T-helper 1 cell (primary cell): ENCODE measurements around the gene SUCLG1.
"Not testable (repeated sequence)": the region's sequence is repeated elsewhere in the genome, so short reads cannot be mapped to it uniquely, and the experiment has no call there.

ENCODE experiments used
- DNase-seq, 5 donors: peaks; one replicate each; pipeline ENCODE4 v3.0.0-alpha.2; 2012 to 2020
- total RNA-seq, 4 donors: gene quantifications; one replicate each; lab custom pipeline; 2026; lab: John Stamatoyannopoulos, UW

Gene SUCLG1
- 35.3 to 49.1 (median 38.7) reads per million in 4 donors for total RNA-seq

DNA sequence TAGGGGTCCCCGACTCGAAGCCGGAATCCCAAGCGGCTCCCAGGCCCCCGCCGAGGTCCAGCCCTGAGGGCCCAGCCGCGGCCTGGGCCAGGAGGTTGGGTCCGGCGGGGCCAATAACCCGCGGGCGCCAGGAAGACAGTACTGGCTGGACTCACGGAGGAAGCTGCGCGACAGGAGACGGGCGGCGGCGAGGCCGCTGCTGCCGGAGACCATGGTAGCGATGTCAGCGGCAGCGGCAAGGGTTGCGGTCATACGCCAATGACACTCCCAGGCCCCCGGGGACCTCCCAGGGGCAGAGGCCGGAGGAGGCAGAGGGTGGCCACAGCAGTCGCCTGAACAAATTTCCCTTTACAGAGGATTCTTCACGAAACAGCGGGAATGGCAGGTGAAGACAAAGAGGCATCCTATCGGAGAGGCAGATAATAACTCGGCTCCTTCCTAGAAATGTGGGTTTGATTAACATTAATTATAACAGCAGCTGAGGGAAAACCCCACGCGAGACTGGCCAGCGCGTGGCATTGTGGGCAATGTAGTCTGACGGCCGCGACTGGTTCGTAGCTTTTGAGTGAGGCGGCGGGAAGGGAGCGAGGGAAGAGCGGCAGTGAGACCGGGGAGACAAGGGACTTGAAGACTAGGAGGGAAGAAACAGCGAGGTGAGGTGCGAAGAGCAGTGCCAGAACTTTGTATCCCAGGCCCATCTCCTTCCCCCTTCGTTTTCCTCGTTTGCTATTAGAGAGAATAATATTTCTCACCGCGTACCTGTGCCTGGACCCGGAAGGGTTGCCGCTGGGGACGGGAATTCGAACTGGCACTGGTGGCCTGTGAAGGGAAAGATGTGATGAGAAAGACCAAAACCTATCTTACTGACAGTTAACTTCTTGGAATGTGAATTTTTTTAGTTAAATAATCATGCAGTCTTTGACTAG, at the start of gene SUCLG1:
Gene SUCLG1, minus strand, starts transcription at position 263 of the 926 bp plus-strand sequence. Its CDS starts 11 bp downstream, at position 252.
- peak; percentile 69 to 89 (median 79) for DNase-seq

DNA sequence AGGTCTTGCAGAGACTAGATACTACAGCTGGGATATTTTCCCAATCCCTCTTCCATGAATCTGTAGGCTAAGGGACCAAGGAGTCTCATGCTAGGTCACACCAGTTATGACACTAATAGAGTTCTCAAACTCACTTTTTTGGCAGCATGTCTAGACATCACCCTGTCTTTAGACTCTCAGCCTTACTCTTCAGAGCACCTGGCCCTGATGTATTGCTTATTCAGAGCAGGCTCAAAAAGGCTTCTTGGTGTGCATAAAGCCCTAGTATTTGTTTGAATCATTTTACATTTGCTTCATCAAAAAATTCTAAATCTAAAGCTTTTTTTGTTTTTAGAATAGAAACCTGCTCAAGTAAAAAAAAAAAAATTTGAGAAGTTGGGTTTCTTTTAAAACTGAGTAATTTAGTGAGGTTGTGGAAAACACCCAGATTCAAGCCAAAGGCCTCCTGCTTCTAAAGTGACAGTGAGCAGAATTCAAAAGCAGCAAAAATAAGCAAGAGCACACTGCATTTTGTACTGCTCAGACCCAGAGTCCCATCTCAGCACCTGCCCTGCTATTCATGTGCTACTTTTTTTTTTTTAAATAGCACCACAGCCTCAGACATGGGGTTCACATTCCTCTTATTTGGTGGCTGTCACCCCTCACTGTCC, 39.2 kb upstream of the SUCLG1 start:
- DNase-seq = no peak

DNA sequence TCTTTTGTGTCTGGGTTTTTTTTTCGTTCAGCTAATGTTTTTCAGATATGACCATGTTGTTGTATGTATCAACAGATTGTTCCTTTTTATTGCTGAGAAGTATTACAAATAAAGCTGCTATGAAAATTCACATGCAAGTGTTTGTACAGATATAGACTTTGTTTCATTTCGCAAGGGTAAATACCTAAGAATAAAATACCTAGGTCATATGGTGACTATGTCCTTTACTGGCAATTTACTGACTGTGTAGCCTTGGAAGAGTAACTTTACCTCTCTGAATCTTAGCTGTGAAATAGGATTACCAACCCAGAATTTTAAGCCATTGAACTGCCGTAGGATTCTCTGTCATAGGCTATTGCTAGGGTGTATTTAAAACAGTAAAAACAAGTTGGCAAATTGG, 38.2 kb upstream of the SUCLG1 start:
- no peak for DNase-seq

DNA sequence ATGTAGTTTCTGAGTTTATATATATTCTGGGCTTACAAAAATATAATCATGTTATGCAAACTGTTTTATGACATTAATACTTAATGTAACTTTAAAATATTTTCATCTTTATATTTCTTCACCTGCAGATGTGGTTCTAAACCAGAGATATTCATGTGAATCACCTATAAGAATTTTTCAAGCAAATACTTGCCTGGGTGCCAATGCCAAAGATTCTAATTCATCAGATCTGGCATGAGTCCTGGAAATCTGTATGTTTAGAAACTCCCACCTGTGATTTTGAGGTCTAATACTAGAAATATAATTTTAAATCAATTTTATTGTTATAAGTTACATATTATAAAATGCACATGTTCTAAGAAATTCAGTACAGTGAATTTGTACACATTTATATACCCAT, 37.3 kb upstream of the SUCLG1 start:
- DNase-seq = no peak

DNA sequence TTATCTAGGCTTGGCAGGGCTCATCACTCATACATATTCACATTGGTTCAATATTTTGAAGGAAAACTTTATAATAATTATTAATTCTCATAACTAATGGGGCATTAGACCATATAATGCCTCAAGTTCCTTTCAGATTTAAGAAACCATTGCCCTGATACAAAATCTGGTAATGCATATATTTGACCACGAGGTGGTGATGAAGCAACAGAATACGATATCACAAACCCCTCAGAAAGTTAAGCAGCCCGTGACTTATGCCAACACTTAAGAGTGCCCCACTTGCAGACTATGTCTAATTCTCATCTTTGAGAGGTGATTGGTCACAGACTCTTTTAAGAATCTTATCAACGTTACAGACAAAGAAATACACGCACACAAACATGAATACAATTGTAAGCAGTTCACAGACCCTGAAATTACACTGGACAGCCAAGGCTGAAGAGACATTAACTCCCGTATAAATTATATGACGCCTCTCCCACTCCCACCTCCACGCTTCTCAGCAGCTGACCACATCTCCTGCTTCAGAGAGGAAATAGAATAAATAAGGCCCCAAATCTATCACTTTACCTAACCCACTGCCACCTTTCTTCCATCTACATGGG, 36.6 kb upstream of the SUCLG1 start:
- peak in 3 of 5 donors; percentile 25 to 69 (median 33) for DNase-seq

DNA sequence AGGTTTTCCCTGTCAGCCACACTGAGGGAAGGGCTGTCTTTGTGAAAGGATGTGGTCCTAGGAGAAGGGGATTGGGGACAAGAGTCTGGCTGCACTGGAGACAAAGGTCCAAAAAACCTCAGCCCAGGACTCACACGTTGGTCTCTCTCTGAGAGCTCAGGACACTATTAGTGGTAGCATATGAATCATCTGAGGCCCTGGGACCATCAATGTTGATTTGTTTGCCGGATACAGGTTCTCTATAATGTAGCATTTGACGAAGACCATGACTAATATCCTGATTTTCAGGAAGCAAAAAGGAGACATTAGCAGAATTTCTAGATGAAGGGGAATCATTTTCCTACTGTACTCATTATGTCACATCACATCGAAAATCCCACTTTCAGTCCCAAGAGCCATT, 35.0 kb upstream of the SUCLG1 start:
- DNase-seq = no peak

DNA sequence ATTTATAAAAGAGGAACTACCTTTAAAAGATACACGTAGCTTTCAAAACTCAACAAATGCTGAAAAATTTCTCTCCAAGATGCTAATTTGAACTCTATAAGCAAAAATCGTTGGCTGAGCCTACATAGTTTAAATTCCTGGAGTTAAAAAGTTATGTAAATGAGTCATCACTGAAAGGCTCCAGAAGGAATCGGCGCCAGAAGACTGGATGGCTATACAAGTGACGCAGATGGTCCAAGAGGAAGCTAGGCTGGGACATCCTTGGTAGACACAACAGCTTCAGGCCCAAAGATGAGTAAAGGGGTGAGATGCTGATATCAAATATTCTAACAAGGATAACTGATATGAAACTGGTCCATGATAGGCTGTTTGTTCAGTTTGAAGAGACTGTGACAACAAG, 34.4 kb upstream of the SUCLG1 start:
- no peak for DNase-seq

DNA sequence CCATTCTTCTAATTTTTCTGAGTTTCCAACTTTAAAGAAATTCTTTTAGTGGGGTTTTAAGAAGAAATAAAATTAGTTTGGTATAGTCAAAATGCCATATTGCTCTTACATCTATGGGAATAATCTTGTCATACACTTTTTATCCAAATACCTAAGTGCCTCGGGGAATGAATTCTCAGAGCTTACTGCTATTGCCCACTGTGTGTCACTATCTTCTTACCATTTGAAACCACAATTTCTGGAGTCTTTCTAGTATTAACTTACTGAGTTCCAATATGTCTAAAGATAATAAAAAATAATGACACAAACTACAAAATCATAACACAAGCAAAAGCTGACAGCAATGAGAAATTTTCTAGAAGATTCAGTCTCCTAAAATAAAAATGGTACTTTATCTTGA, 33.5 kb upstream of the SUCLG1 start:
- no peak for DNase-seq

DNA sequence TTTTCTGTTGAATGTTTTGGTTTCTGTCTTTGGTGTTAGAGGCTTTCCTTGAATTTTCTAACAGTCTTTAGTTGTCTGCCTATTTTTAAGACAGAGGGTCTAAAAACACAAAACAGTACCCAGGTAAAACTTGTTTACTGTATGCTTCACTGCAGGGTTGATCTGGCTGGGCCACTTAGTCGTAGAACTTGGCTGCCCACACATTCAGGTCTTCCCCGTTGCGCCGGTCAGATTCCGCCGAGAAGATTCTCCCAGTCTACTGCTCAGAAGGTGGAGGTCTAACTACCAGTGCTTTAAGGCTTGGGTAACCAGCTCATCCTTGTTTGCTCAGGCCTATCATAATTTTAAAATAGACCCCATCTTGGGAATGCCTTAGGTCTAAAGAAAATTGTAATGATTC, 32.7 kb upstream of the SUCLG1 start:
- no peak for DNase-seq

DNA sequence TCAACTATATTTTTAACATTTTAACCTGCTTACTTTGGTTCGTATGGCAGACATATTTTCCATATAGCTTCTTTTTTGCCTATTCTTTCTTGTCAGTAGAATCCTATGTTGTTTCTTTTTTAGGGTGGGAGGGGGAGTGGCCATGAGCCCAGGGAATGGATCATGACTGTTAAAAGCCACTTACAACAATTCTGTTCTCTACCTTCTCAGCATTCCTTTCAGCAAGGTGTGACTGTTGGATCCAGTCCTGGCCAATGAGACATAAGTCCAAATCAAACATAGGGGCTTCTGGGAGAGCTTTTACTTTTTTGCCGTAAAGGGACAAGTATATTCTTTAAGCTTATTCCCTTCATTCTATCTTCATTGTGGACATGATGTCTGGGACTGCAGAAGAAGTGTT, 32.2 kb upstream of the SUCLG1 start:
- no peak for DNase-seq

DNA sequence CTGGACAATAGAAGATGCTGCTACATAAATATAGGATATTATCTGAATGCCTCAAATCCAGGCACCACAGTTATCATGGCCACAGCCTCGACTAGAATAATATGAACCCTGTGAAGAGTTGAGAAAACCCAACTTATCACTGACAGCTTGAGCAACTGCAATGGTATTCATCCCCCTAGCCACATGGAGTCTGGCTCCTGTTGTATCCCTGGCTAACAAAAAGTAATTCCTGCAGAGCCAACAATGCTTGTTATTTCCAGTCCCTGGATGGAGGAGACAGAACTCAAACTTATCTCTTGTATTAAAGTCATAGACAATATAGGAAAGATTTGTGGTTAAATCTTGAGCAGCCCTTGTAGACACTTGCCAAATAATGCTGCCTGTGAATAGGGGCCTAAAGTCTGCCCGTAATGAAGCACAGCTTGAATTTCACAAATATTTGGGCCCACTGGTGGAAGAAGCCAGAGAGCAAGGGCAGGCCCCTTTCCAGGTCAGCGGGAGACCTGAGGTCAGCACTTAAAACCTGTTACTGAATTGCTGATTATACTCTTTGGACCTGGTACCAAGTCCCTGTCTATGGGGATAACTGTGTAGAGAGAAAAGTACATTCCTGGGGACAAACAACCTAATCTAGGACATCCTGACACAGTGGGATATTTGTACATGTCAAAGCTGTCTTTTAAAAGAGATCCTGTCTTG, 28.4 kb upstream of the SUCLG1 start:
- no peak for DNase-seq

DNA sequence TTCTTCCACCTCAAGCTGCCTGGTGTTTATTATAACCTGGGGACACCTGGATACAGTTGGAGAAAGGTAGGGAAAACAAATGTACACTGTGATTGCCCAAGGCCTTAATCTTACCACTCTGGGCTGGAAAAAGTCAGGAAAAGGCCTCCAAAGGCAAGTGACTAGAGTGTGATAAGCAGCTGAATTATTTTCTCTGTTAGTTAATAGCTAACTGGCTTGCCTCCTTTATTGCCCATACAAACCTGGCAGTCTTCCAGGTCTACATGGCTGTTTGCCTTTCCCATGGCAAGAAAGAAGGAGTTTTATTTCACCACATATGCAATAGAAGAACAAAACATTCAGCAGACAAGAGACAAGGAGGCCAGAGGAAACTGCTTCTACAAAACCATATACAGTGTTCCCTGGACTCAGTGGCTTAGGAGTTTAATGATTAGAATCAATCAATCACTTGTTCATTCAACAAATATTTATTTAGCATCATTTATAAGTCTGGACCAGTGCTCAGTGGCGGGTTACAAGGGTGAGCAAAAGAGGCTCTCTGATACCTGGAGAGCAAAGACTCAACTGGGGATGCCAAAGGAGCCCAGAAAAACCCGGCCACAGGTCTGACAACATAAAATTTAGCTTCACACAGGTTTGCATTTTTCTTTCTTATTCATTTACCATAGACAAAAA, 27.5 kb upstream of the SUCLG1 start:
- DNase-seq = no peak

DNA sequence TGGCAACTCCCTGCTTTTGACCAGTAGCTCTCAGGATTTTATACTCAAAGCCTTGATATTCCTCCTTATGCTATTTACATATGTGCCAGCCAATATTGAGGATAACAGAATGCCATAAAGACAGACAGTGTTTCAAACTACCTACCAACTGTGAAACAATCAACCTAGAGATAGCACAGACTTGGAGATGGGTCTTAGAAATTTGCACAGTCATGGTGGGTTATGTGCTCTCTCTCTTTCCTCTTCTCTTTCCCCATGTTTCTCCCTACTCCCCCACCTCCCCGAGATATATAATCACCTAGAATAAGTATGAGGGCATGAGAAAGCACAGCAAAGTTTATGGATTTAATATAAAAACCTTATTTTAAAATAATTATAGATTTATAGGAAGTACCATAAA, 24.2 kb upstream of the SUCLG1 start:
- no peak for DNase-seq

DNA sequence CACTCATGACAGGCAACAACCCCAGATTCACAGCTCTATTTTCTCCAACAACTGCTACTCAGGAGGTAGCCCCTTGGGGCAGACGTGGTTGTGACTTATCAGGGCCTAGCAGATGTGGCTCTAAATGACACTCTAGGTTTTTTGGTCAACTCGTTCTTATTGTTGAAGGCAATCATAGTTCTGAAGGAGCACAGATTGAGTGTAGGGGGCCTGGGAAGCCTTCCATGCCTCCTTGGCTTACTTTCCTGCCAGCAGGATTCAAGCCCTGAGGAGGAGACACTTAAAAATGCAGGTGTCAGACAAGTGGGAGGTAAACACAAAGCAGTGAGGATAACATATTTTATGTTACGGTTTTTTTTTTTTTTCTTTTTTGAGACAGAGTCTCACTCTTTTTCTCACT, 23.5 kb upstream of the SUCLG1 start:
- no peak for DNase-seq

DNA sequence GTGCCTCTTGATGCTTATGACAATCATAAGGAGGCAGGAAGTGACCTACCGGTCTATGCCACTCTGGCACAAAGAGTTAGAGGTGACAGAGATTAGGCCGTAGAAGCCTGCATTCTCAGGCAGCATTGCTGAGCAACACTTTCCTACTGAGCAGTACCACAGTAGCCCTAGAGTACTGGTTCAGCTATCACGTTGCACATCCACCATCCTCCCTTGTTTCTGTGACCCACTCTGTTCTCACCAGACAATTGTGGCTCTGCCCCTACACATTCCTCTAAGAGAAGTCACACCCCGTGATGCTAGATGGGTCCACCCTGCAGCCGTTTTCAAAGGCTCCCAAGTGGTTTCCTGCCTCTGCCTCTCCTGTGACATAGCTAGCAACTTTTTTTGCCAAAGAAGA, 22.6 kb upstream of the SUCLG1 start:
- peak in 1 of 5 donors; percentile 23 for DNase-seq

DNA sequence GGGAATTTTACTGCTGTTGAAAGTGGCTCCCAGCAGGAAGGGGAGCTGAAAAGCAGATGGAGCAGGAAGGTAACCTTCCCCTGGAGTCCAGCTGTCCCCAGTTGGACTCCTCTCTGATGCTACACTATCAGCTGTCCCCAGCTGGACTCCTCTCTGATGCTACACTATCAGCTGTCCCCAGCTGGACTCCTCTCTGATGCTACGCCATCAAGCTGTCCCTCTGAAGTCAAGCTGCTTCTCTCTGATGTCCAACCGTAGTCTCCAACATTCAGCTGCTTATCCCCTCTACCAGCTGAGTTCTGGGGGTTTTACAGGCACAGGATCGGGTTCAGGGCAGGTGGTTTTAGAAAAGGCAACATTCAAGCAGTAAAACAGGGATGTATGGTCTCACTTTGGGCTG, 19.8 kb upstream of the SUCLG1 start:
- DNase-seq = no peak

DNA sequence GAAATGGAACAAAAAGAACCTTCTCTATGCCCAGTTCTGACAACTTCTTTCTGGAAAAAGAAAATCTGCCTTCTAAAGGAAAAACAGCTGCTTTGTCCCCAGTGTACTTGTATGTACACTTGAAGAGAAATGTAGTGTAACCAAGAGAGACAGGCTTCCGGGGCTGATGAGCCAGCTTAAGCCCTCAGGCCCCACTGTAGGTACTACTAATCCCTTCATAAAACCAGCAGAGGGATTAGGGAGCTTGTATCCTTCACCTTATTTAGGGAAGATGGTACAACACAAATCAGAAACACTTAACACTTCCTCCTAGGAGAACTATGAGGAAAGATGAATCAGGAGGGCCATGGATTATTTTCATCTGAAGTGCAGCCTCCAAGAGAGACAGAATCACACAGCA, 18.8 kb upstream of the SUCLG1 start:
- DNase-seq = no peak

DNA sequence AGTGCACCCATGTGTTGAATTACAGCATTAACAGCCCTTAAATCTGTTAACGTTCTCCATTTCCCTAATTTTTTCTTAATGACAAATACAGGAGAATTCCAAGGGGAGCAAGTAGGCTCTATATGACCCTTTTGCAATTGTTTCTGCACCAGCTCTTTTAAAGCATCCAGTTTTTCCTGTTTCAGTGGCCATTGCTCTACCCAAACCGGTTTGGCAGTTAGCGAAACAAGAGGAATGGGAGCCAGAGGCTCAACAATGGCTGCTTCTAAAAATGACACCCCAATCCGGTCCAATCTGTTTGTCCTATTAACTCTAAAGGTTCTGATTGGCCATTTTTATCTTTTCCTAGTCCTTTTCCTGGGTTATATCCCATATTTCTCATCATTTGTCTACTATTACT, 15.1 kb upstream of the SUCLG1 start:
- DNase-seq = no peak

DNA sequence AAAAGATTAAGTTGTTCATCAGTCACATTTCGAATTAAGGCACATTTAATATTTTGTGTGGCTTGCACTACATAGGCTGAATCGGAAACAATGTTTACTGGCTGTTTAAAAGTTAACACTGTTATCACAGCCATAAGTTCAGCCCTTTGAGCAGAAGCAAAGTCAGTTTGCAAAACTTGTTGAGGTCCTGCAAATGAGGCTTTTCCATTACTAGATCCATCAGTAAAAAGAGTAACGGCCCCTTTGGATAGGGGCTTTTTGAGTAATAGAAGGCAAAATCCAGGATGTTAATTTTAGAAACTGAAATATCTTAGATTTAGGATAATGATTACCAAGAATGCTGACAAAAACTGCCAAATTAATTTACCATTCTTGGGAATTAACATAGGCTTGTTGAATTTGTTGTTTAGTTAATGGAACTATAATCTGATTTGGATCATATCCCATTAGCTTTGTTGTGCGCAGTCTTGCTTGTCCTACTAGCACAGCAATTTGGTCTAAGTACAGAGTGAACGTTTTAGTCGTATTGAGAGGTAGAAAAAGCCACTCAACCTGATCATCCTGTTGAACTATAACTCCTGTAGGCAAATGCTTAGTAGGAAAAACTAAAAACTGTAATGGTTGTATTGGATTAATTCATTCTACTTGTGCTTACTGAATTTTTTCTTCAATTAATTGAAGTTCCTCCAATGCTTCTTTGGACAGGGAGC, 13.9 kb upstream of the SUCLG1 start:
- no peak for DNase-seq

DNA sequence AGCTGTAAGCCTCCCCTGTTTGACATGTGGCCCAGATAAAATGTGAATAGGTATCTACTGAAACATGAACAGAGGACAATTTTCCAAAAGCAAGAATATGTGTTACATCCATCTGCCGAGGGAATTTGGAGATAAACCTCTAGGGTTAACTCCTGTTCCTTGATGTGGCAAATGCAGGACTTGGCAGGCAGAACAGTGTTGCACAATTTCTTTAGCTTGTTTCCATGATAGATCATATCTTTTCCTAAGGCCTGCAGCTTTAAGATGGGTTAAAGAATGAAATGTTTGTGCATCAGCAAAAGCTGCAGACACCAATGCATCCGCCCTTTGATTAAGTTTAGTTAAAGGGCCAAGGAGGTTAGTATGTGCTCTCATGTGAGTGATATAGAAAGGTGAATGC, 13.3 kb upstream of the SUCLG1 start:
- not testable (repeated sequence) for DNase-seq

DNA sequence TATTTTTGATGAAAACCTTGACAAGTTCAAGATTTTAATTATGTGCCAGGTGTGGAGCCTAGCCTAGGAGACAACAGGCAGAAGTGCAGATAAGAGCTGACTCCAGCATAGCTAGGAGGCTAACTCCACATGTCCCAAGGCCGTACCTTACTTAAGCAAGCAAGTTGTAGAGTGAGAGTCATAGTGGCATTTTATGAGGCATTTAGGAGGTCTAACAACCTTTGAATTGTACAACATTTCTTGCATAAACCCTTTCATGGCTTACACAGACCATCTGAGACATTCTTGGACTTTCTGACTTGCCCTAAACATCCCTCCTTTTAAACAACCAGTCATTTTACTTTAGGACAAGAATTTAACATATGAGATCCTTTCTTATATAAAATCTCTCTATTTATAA, 8.3 kb upstream of the SUCLG1 start:
- no peak for DNase-seq

DNA sequence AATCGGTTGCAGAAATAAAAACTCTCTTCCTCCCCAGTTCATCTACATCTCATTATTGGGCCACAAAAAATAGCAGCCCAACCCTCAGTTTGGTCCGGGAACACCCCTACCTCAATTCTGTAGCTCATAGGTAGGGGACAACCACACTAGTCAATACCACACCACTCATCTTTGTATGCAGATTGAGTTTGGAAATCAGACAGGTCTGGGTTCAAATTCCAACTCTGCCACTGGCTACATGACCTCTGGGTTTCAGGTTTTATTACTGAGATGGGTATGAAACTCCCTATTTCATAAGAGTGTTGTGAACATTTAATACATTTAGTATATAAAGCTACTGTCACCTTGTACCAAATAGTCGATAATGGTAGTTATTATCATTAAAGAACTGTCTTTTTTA, 2.2 kb upstream of the SUCLG1 start:
- no peak for DNase-seq
